Natural killer cell (primary cell): ENCODE results near the gene DGKZ. TPM values are rescaled to one million over a fixed set of nuclear protein-coding genes. Genes with fewer than 3 reads are reported as not detected.

Experiments used
- ATAC-seq, 3 donors: fragments of 150-1000 bp in 2 of 3; fragments of 200-7000 bp in 1 of 3; cut with Tn5 transposase; 1 replicate in 1 of 3; 2 replicates in 2 of 3; pipeline ENCODE4 v1.10.0; 2021; ENCODE audit warnings: mild to moderate bottlenecking in 2 of 3, moderate library complexity in 2 of 3
- DNase-seq, 2 donors: peaks; one replicate each; pipeline versions ENCODE4 v3.0.0 to v3.0.0-alpha.2; 2013 to 2021; ENCODE audit warnings: mixed read lengths in 1 of 2
- H3K27ac ChIP-seq: one replicate; pipeline ENCODE4 v1.5.1; 2013; ENCODE audit warnings: mild to moderate bottlenecking, low read length
- H3K27me3 ChIP-seq: one replicate; pipeline ENCODE4 v1.6.1; 2013; ENCODE audit warnings: low read length; ENCODE audit not compliant: control insufficient read depth, insufficient read depth
- H3K36me3 ChIP-seq: one replicate; pipeline ENCODE4 v1.6.1; 2013; ENCODE audit warnings: low read length; ENCODE audit not compliant: control insufficient read depth, insufficient read depth
- H3K4me1 ChIP-seq: one replicate; pipeline ENCODE4 v1.6.1; 2013; ENCODE audit warnings: low read length; ENCODE audit not compliant: control insufficient read depth, insufficient read depth
- H3K4me3 ChIP-seq: one replicate; pipeline ENCODE4 v1.5.1; 2013; ENCODE audit warnings: low read length
- H3K9me3 ChIP-seq: one replicate; pipeline ENCODE4 v1.6.1; 2013; ENCODE audit warnings: low read length; ENCODE audit not compliant: control insufficient read depth, insufficient read depth
- H3K27ac Mint-ChIP-seq, 2 donors: one replicate each; pipeline ENCODE4 v1.8.0; 2022; ENCODE audit warnings: mild to moderate bottlenecking in 2 of 2, mixed read lengths in 2 of 2, moderate library complexity in 1 of 2
- H3K27me3 Mint-ChIP-seq, 2 donors: one replicate each; pipeline ENCODE4 v1.8.0; 2022; ENCODE audit warnings: low read depth in 2 of 2, mixed read lengths in 2 of 2
- H3K36me3 Mint-ChIP-seq: one replicate; pipeline ENCODE4 v1.8.0; 2022; ENCODE audit warnings: mixed read lengths
- H3K4me1 Mint-ChIP-seq, 2 donors: one replicate each; pipeline ENCODE4 v1.8.0; 2022; ENCODE audit warnings: mixed read lengths in 2 of 2
- H3K4me3 Mint-ChIP-seq: one replicate; pipeline ENCODE4 v1.8.0; 2022; ENCODE audit warnings: mild to moderate bottlenecking, moderate library complexity, mixed read lengths
- H3K9me3 Mint-ChIP-seq, 2 donors: one replicate each; pipeline ENCODE4 v1.8.0; 2022; ENCODE audit warnings: mixed read lengths in 2 of 2
- WGBS: methylation state at CpG from one replicate; pipeline ENCODE4 v1.1.7; 2013; ENCODE audit warnings: missing lambda C conversion rate; ENCODE audit not compliant: insufficient coverage; 5-methylcytosine and 5-hydroxymethylcytosine counted together
- intact Hi-C: fragments of 100-400 bp; cut with micrococcal nuclease; formaldehyde crosslinking; loops from one replicate; pipeline ENCODE4 v1.14.2; 2022
- total RNA-seq, 4 donors: library from RNA; stranded (reverse); fragments of 120-200 nt in 1 of 4; gene quantifications; one replicate each; pipeline versions ENCODE4 v1.2.3 to v1.2.4, GENCODE V29; 2013 to 2022
- TF ChIP-seq, protein P1 (sequence below): fragments of 200-600 bp; IDR thresholded peaks from one replicate; pipeline ENCODE4 v1.8.0; 2022; ENCODE audit warnings: antibody characterized with exemption

Gene DGKZ
- total RNA-seq, 3 donors from 2014 or later (not counting 1 experiment from before 2014, with no cell fraction given): 307 to 377 (median 350) TPM

DNA sequence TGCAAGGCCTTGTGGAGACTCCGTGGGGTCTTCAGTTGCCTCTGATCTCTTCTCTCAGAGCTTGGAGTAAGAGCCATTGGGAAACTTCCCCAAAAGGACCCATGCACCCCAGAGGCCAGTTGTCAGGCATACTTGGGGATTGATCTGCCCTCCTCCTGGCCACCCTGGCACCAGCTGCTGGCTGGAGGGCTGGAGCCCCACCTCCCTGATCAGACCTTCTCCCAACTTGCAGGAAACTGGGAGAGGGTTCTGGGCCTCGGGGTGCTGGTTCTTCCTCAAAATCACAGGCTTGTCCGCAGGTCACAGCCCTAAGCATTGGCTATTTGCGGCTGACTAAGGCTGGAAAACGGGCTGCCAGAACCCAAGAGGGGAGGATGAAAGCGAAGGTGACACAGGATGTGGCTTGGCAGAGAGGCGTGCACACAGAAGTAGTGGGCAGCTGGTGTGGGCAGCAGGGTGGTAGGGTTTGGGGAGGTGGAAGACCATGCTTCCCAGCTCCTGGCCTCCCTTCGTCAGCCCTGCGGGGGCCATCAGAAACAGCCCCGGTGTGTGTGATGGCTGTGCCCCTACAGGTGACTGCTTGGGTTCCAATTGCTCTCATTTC is 1.3 kb upstream of the DGKZ start:
- TF ChIP-seq, protein P1, sequence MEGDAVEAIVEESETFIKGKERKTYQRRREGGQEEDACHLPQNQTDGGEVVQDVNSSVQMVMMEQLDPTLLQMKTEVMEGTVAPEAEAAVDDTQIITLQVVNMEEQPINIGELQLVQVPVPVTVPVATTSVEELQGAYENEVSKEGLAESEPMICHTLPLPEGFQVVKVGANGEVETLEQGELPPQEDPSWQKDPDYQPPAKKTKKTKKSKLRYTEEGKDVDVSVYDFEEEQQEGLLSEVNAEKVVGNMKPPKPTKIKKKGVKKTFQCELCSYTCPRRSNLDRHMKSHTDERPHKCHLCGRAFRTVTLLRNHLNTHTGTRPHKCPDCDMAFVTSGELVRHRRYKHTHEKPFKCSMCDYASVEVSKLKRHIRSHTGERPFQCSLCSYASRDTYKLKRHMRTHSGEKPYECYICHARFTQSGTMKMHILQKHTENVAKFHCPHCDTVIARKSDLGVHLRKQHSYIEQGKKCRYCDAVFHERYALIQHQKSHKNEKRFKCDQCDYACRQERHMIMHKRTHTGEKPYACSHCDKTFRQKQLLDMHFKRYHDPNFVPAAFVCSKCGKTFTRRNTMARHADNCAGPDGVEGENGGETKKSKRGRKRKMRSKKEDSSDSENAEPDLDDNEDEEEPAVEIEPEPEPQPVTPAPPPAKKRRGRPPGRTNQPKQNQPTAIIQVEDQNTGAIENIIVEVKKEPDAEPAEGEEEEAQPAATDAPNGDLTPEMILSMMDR: no peak
- DNase-seq: peak in 1 of 2 donors; percentile 57
- Histone ChIP-seq H3K4me1 (peaks cover 63% of the 10 kb centered on the region), H3K27ac (peak overlapping the region; percentile 39), H3K9me3 (no peaks in the 10 kb centered on the region), H3K4me3 (peak overlapping the region; percentile 36), H3K36me3 (no peaks in the 10 kb centered on the region), H3K27me3 (no peaks in the 10 kb centered on the region)
- Mint-ChIP-seq H3K27ac (peak overlapping the region; percentile 52 to 88), H3K4me1 (peaks cover 46 to 54% of the 10 kb centered on the region in 2 donors), H3K27me3 (peaks cover 0 to 5% of the 10 kb centered on the region in 2 donors), H3K9me3 (no peaks in the 10 kb centered on the region), H3K36me3 (no peaks in the 10 kb centered on the region), H3K4me3 (peak overlapping the region; percentile 92)
- no peak for ATAC-seq
- 9% methylated on average over 10 of the region's 10 CpGs for WGBS
- intact Hi-C loops: loop anchor here (5.0 to 10.0 kb wide), 4 partner anchors 36 to 271 kb away; partner anchors contain the start of genes ATG13, HARBI1, MDK and PHF21A

DNA sequence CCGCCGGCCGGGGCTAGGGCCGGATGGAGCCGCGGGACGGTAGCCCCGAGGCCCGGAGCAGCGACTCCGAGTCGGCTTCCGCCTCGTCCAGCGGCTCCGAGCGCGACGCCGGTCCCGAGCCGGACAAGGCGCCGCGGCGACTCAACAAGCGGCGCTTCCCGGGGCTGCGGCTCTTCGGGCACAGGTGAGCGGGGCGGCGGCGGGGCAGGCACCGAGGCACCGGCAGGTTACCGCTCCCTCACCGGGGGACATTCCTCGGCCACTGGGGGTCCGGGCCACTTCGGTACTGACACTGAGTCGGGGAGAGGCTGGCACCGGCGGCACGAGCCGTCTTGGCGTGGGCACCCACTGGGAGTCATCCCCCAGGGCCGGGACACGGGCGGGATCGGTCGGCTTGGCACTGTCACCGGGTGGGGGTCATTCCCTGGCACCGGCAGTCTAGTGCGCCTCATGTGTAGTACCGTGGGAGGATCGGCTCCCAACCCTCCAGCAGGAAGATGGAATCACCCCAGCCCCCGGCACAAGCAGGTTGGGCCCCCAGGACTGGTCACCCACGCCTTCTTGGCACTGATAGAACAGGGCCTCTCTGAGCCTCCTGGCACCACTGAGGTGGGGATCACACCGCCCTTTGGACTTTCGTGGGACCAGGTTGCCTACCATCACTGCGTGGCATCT is 511 bp downstream of the DGKZ start:
- intact Hi-C loops: loop anchor here (1.0 to 10.0 kb wide), 6 partner anchors 20 to 353 kb away; partner anchors contain the start of genes ARHGAP1, ATG13, HARBI1 and MDK
- Mint-ChIP-seq H3K27ac (peak overlapping the region; percentile 90), H3K4me3 (peak overlapping the region; percentile 93), H3K9me3 (no peaks in the 10 kb centered on the region), H3K27me3 (no peaks in the 10 kb centered on the region), H3K36me3 (no peaks in the 10 kb centered on the region), H3K4me1 (peaks cover 64 to 71% of the 10 kb centered on the region in 2 donors)
- WGBS: 4% methylated on average over 63 of the region's 63 CpGs
- Histone ChIP-seq H3K27me3 (no peaks in the 10 kb centered on the region), H3K4me1 (peaks cover 76% of the 10 kb centered on the region), H3K9me3 (no peaks in the 10 kb centered on the region), H3K27ac (peak overlapping the region; percentile 41), H3K4me3 (peak overlapping the region; percentile 93), H3K36me3 (peaks cover 12% of the 10 kb centered on the region)
- TF ChIP-seq, protein P1: no peak
- ATAC-seq (no peak), DNase-seq (peak in 1 of 2 donors; percentile 45)

DNA sequence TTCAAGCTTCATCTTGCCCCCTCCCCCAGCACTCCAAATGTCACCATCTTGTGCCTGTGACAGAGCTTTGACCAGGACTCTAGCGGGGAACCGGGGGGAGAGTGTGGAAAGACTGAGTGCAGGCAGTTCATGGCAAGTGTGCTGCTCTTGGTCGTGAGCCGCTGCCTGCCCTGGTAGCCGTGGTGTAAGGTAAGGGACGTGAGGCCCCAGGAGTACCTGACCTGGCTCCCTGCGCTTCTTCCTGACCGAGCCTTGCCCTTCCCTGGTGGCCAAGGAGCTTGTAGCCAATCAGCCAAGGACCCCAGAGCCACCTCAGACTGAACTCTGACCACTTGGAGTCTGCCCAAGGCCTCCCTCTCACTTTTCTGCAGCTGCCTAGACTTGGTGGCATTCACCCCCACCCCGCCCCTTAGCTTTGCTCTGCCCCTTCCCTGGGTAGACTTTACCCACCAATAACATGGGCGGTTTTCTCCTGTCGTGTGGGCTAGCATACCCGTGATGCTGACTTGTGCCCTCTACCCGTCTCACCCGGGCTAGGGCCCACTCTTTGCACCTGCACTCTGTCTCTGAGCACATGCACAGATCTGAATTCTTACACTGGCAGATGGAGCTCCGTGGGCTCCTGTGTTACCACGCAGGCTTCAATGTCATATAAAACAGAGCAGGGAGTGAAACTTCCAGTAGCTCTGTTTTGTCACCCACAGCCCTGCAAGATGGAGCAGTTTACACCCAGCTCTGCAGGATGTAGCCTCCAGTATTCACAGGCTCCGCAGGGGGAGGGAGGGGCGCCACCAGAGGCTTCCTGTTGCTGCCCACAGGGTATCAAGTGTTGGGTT is 1.5 kb downstream of the DGKZ start:
- TF ChIP-seq, protein P1: no peak
- Mint-ChIP-seq H3K27me3 (no peaks in the 10 kb centered on the region), H3K4me3 (peak overlapping the region; percentile 93), H3K9me3 (no peaks in the 10 kb centered on the region), H3K4me1 (peaks cover 72 to 81% of the 10 kb centered on the region in 2 donors), H3K36me3 (no peaks in the 10 kb centered on the region), H3K27ac (peak overlapping the region; percentile 90)
- WGBS: 7% methylated on average over 18 of the region's 18 CpGs
- Histone ChIP-seq H3K27ac (peak overlapping the region; percentile 41), H3K4me3 (peak overlapping the region; percentile 93), H3K36me3 (peaks cover 19% of the 10 kb centered on the region), H3K9me3 (no peaks in the 10 kb centered on the region), H3K4me1 (peaks cover 86% of the 10 kb centered on the region), H3K27me3 (no peaks in the 10 kb centered on the region)
- peak; percentile 56 to 79 for DNase-seq
- intact Hi-C loops: loop anchor here (2.0 to 10.0 kb wide), 5 partner anchors 34 to 352 kb away; partner anchors contain the start of genes ARHGAP1, ATG13, HARBI1 and MDK
- peak; percentile 29 to 50 (median 48) for ATAC-seq
